Measurements from ENCODE around the gene HIVEP2.

- TF ChIP-seq CTCF (IDR thresholded peaks at IDR 0.05): no peak
- no peak for TF ChIP-seq EZH2 (IDR thresholded peaks at IDR 0.05; ENCODE audit: borderline replicate concordance, insufficient read depth, low read depth, low read length, poor library complexity, severe bottlenecking)
These were observed 94.1 kb downstream of the HIVEP2 start for GRCh38 chr6:142850679-142851423.
